ENCODE data around the gene GNB1. TPM values are rescaled to one million over a fixed set of nuclear protein-coding genes. Genes with fewer than 3 reads are reported as not detected.

The GNB1 gene
- 90.7 and 91.3 TPM in 2 replicates for total RNA-seq

GRCh38 chr1:1890506-1891348, at the start of gene GNB1:
GNB1 (minus strand) TSS chr1:1891087; CDS start chr1:1825453, 65,634 bp downstream.

DNA sequence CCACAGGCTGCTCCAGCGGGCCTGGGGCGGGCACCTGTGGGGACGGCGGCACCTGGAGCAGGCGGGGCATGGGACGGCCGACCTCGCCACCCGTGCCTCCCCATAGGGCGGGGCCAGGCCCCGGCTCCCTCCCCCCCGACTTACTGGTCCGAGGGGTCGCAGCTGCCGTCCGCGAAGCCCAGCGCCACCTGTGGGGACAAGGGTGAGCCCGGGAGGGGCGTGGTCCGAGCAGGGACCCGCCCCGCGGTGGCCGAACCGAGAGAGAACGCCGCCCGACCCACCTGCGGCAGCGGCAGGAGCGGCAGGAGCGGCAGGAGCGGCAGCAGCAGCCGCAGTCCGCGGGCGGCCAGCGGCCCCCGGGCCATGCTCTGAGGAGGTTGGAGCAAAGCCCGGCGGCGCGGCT, 28.0 kb upstream of the GNB1 start, which contains the start of gene TMEM52:
TMEM52 (minus strand) TSS at position 379 of the 403 bp plus-strand sequence; CDS start at position 365, 14 bp downstream.

GRCh38 chr1:1914971-1915692, 24.2 kb upstream of the GNB1 start, which contains the start of gene CALML6:
CALML6 (plus strand) TSS chr1:1915260; CDS start chr1:1915281, 21 bp downstream.

DNA sequence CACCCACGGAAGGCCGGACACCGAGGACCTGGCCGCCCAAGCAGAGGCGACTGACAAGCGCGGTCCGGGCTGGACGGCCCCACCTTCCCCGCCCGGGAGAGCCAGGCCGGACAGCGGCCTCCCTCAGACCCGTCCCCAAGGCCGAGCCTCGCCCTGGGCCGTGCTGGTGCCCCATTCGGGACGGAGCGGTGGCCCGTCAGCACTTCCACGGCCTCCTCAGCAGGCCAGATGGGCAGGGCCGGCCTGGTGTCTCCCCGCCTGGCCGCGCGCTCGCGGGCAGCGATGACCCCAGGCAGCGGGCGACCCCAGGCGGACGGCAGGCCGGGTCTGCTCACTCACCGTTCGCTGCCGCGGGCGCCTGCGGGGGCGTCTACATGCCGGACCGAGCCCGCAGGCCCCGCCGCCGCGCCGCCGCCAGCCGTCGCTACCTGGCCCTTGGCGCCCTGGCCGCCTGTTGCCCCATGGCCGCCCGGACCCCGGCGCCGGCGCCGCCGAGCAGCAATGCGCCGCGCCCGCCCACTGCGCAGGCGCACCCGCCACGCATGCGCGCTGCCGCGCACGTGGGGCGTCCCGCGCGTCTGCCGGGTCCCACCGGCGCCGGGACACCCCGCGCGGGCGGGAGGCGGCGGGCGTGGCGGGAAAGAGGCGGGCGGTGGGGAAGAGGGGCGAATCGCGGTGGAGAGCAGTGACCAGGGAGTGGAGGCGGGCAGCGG, 112.8 kb downstream of the GNB1 start, which contains the start of gene NADK:
NADK (minus strand) TSS at position 521 of the 713 bp plus-strand sequence. CDS start 13,064 bp downstream, outside the sequence.

Other genes starting within 250 kb of the GNB1 start
- 8.2 and 8.5 TPM in 2 replicates for gene CDK11B, start 232.1 kb downstream of the GNB1 start, total RNA-seq
- gene SLC35E2B, start 198.3 kb downstream of the GNB1 start, total RNA-seq, result 32.3 and 39.0 TPM in 2 replicates
- 7.5 and 19.1 TPM in 2 replicates for gene CDK11A, start 166.7 kb downstream of the GNB1 start, total RNA-seq
- gene NADK, start 112.6 kb downstream of the GNB1 start, total RNA-seq, result 39.5 and 47.7 TPM in 2 replicates
- 0.22 and 0.26 TPM in 2 replicates for gene CALML6, start 24.2 kb upstream of the GNB1 start, total RNA-seq
- 0.39 TPM in 1 of 2 replicates, not detected in the other for gene TMEM52, start 28.2 kb upstream of the GNB1 start, total RNA-seq
- not detected in 2 replicates for gene CFAP74, start 112.7 kb upstream of the GNB1 start, total RNA-seq
- not detected in 2 replicates for gene GABRD, start 128.3 kb upstream of the GNB1 start, total RNA-seq
- 5.8 and 6.1 TPM in 2 replicates for gene PRKCZ, start 159.3 kb upstream of the GNB1 start, total RNA-seq